DND-41 (cell line): ENCODE results near the gene TBCD.
A peak's percentile ranks its signal among the peaks of the same experiment; 100 is the strongest.

Source experiments
- ATAC-seq: fragments of 200-7000 bp; cut with Tn5 transposase; 3 replicates; pipeline ENCODE4 v1.9.1; 2021; ENCODE audit warnings: low read depth; ENCODE audit not compliant: insufficient read depth
- DNase-seq: peaks from one replicate; pipeline ENCODE4 v3.0.0-alpha.2; 2020
- H2AFZ ChIP-seq: 2 replicates; pipeline ENCODE4 v1.6.0; 2012; ENCODE audit warnings: low read depth, low read length
- H3K27ac ChIP-seq: 2 replicates; pipeline ENCODE4 v1.5.1; 2012; ENCODE audit warnings: low read length, inconsistent platforms
- H3K27me3 ChIP-seq: fragments of 200-600 bp; sonication (generic); 2 replicates; pipeline ENCODE4 v1.6.0; 2012; ENCODE audit warnings: low read length, mild to moderate bottlenecking, inconsistent platforms; ENCODE audit not compliant: insufficient read depth, poor library complexity
- H3K36me3 ChIP-seq: 2 replicates; pipeline ENCODE4 v1.5.1; 2012; ENCODE audit warnings: low read length, inconsistent platforms; ENCODE audit not compliant: insufficient read depth
- H3K4me1 ChIP-seq: 2 replicates; pipeline ENCODE4 v1.5.1; 2012; ENCODE audit warnings: mild to moderate bottlenecking, low read length; ENCODE audit not compliant: insufficient read depth
- H3K4me2 ChIP-seq: 2 replicates; pipeline ENCODE4 v1.6.0; 2012; ENCODE audit warnings: mild to moderate bottlenecking, moderate library complexity, low read length, inconsistent platforms; ENCODE audit not compliant: insufficient read depth
- H3K4me3 ChIP-seq, 2 experiments: fragments of 200-600 bp in 1 of 2; shearing (Covaris generic) in 1 of 2; 2 replicates each; pipeline ENCODE4 v1.5.1; 2012 to 2016; ENCODE audit warnings: inconsistent platforms in 2 of 2, low read length in 2 of 2, mild to moderate bottlenecking in 2 of 2, low read depth in 1 of 2, moderate library complexity in 1 of 2
- H3K79me2 ChIP-seq: 2 replicates; pipeline ENCODE4 v1.6.0; 2012; ENCODE audit warnings: low read length, inconsistent platforms; ENCODE audit not compliant: insufficient read depth
- H3K9ac ChIP-seq: 2 replicates; pipeline ENCODE4 v1.6.0; 2012; ENCODE audit warnings: low read depth, mild to moderate bottlenecking, inconsistent platforms, low read length, moderate library complexity
- H3K9me3 ChIP-seq: 2 replicates; pipeline ENCODE4 v1.5.1; 2012; ENCODE audit warnings: low read length, moderate library complexity, mild to moderate bottlenecking, inconsistent platforms; ENCODE audit not compliant: insufficient read depth, severe bottlenecking
- H4K20me1 ChIP-seq: 2 replicates; pipeline ENCODE4 v1.6.0; 2012; ENCODE audit warnings: low read length; ENCODE audit not compliant: insufficient read depth
- EZH2 ChIP-seq: IDR thresholded peaks from 3 replicates; pipeline ENCODE4 v1.6.1; 2012; ENCODE audit warnings: borderline replicate concordance, low read depth, mild to moderate bottlenecking, moderate library complexity, low read length, inconsistent platforms; ENCODE audit not compliant: severe bottlenecking
- TF ChIP-seq, protein P1 (sequence below): IDR thresholded peaks from 2 replicates; pipeline ENCODE4 v1.5.1; 2012; ENCODE audit warnings: borderline replicate concordance, low read length, moderate library complexity, mild to moderate bottlenecking; ENCODE audit not compliant: poor library complexity, severe bottlenecking; ENCODE audit errors: extremely low read depth

TBCD gene

DNA sequence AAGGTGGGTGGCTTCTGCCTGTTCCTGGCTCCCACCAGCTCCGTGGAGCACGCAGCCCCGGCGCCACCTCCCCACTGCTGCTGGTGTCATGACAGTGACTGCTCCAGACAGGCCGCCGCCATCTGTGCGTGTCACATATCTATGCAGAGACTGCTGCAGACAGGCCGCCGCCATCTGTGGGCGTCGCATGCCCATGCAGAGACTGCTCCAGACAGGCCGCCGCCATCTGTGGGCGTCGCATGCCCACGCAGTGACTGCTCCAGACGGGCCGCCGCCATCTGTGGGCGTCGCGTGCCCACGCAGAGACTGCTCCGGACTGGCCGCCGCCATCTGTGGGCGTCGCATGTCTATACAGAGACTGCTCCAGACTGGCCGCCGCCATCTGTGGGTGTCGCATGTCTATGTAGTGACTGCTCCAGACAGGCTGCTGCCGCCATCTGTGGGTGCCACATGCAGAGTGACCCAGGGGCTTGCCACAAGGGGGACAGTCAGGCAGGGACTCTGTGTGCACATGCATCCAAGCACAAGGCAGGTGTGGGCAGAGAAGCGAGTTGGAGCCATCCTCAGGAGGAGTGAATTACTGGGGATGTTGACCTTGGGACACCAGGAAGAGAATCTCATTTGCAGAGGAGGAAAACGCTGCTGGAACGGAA, 38.7 kb upstream of the TBCD start:
- Histone ChIP-seq H3K79me2 (peaks cover 14% of the 10 kb centered on the region), H3K27me3 (no peaks in the 10 kb centered on the region), H3K4me1 (peaks cover 20% of the 10 kb centered on the region), H3K9ac (no peak overlapping the region), H3K36me3 (peaks cover 6% of the 10 kb centered on the region), H3K4me3 (no peak overlapping the region), H3K4me2 (no peak overlapping the region), H2AFZ (no peak overlapping the region), H3K27ac (no peak overlapping the region), H4K20me1 (peaks cover 11% of the 10 kb centered on the region), H3K9me3 (no peaks in the 10 kb centered on the region)
- ATAC-seq: no peak
- DNase-seq: no peak
- TF ChIP-seq, protein P1, sequence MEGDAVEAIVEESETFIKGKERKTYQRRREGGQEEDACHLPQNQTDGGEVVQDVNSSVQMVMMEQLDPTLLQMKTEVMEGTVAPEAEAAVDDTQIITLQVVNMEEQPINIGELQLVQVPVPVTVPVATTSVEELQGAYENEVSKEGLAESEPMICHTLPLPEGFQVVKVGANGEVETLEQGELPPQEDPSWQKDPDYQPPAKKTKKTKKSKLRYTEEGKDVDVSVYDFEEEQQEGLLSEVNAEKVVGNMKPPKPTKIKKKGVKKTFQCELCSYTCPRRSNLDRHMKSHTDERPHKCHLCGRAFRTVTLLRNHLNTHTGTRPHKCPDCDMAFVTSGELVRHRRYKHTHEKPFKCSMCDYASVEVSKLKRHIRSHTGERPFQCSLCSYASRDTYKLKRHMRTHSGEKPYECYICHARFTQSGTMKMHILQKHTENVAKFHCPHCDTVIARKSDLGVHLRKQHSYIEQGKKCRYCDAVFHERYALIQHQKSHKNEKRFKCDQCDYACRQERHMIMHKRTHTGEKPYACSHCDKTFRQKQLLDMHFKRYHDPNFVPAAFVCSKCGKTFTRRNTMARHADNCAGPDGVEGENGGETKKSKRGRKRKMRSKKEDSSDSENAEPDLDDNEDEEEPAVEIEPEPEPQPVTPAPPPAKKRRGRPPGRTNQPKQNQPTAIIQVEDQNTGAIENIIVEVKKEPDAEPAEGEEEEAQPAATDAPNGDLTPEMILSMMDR: no peak

GRCh38 chr17:82716203-82717010, 35.5 kb upstream of the TBCD start, which contains the start of gene FN3KRP:
Gene FN3KRP, plus strand, starts transcription at chr17:82716706. Its CDS starts 50 bp downstream, at chr17:82716756.
- ATAC-seq (peak; percentile 90), DNase-seq (peak; percentile 96)
- Histone ChIP-seq H3K36me3 (peaks cover 33% of the 10 kb centered on the region), H3K9ac (peak within 1 kb of the TSS; percentile 76), H3K79me2 (peaks cover 18% of the 10 kb centered on the region), H3K27me3 (no peaks in the 10 kb centered on the region), H3K9me3 (no peaks in the 10 kb centered on the region), H3K27ac (peak within 1 kb of the TSS; percentile 80), H3K4me1 (peaks cover 27% of the 10 kb centered on the region), H4K20me1 (peaks cover 15% of the 10 kb centered on the region), H3K4me2 (peak within 1 kb of the TSS; percentile 96), H2AFZ (peak within 1 kb of the TSS; percentile 94), H3K4me3 (peak within 1 kb of the TSS; percentile 89 to 100)
- no peak for TF ChIP-seq EZH2
- TF ChIP-seq, protein P1: no peak

DNA sequence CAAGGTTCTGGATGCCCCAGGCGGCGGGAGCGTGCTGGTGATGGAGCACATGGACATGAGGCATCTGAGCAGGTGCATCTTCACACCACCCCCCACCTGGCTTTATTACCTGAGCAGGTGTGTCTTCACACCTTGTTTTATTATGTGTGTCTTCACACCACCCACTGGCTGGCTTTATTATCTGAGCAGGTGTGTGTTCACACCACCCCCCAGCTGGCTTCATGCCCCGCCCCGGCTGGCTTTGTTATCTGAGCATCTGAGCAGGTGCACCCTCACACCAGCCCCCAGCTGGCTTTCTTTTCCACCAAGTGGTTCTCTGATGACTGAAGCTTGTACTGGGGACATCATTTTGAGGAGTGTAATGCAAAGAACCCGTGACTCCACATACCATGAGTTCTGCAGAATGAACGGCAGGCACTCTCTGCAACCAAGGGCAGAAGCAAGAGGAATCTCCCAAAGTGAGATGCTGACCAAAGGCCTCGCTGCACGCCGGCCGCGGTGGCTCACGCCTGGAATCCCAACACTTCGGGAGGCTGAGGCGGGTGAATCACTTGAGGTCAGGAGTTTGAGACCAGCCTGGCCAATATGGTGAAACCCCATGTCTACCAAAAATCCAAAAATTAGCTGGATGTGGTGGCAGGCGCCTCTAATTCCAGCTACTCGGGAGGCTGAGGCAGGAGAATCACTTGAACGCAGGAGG, 32.7 kb upstream of the TBCD start:
- ATAC-seq (no peak), DNase-seq (no peak)
- H3K4me1 ChIP-seq: peaks cover 27% of the 10 kb centered on the region
- no peaks in the 10 kb centered on the region for H3K27me3 ChIP-seq
- H3K27ac ChIP-seq: no peak overlapping the region
- no peak overlapping the region for H3K9ac ChIP-seq
- no peak for TF ChIP-seq EZH2
- TF ChIP-seq, protein P1: no peak
- H3K4me3 ChIP-seq: no peak overlapping the region
- H2AFZ ChIP-seq: no peak overlapping the region
- H3K9me3 ChIP-seq: no peaks in the 10 kb centered on the region
- H4K20me1 ChIP-seq: peaks cover 18% of the 10 kb centered on the region
- H3K36me3 ChIP-seq: peaks cover 50% of the 10 kb centered on the region
- H3K79me2 ChIP-seq: peaks cover 18% of the 10 kb centered on the region
- H3K4me2 ChIP-seq: peak overlapping the region; percentile 96; the same call in 1 of the 2 replicates
